Fibroblast of pulmonary artery (primary cell): ENCODE measurements around the gene LRP2.
"Not testable (repeated sequence)": the region's sequence is repeated elsewhere in the genome, so short reads cannot be mapped to it uniquely, and the experiment has no call there.

ENCODE experiments used
- DNase-seq: peaks from one replicate; pipeline ENCODE4 v3.0.0-alpha.2; 2010; ENCODE audit warnings: low read depth
- H3K4me3 ChIP-seq: replicated peaks from 2 replicates; pipeline ENCODE4 v1.5.1; 2011; ENCODE audit warnings: low read depth, mild to moderate bottlenecking, control low read depth, low read length, moderate library complexity
- TF ChIP-seq, protein P1 (sequence below): IDR thresholded peaks from 2 replicates; pipeline ENCODE4 v1.5.1; 2011; ENCODE audit warnings: mild to moderate bottlenecking, control low read depth, low read length, inconsistent platforms; ENCODE audit errors: missing control alignments

LRP2 gene

DNA sequence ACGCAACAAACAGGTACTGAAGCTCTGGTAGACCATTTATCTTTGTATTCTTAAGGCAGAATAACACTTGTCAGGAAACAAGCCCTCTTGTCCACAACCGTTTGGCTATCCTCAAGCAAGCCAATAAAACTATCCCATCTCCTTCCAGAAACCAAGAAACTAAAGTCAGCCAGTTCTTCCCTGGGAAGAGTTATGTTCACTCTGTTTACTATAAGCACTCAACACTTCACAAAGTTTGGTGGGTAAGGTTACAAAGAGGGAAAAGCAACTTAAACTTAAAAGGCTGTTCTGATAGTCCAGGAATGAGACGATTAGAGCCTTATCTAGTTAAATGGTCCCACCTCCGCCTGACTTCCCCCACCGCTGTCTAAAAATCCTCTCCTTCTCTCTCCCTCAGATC, 25.6 kb downstream of the LRP2 start:
- H3K4me3 ChIP-seq: no peak overlapping the region
- TF ChIP-seq, protein P1, sequence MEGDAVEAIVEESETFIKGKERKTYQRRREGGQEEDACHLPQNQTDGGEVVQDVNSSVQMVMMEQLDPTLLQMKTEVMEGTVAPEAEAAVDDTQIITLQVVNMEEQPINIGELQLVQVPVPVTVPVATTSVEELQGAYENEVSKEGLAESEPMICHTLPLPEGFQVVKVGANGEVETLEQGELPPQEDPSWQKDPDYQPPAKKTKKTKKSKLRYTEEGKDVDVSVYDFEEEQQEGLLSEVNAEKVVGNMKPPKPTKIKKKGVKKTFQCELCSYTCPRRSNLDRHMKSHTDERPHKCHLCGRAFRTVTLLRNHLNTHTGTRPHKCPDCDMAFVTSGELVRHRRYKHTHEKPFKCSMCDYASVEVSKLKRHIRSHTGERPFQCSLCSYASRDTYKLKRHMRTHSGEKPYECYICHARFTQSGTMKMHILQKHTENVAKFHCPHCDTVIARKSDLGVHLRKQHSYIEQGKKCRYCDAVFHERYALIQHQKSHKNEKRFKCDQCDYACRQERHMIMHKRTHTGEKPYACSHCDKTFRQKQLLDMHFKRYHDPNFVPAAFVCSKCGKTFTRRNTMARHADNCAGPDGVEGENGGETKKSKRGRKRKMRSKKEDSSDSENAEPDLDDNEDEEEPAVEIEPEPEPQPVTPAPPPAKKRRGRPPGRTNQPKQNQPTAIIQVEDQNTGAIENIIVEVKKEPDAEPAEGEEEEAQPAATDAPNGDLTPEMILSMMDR: no peak
- no peak for DNase-seq

- TF ChIP-seq, protein P1: no peak
- DNase-seq: no peak
- no peak overlapping the region for H3K4me3 ChIP-seq
Measured at GRCh38 chr2:169330555-169331198, 31.7 kb downstream of the LRP2 start.

GRCh38 chr2:169329688-169330554, 32.4 kb downstream of the LRP2 start:
- DNase-seq: no peak
- TF ChIP-seq, protein P1: no peak
- no peak overlapping the region for H3K4me3 ChIP-seq

- no peak overlapping the region for H3K4me3 ChIP-seq
- no peak for DNase-seq
- TF ChIP-seq, protein P1: no peak
Measured at GRCh38 chr2:169328785-169329184, 33.5 kb downstream of the LRP2 start.

GRCh38 chr2:169327837-169328236, 34.5 kb downstream of the LRP2 start:
- not testable (repeated sequence) for H3K4me3 ChIP-seq, DNase-seq

DNA sequence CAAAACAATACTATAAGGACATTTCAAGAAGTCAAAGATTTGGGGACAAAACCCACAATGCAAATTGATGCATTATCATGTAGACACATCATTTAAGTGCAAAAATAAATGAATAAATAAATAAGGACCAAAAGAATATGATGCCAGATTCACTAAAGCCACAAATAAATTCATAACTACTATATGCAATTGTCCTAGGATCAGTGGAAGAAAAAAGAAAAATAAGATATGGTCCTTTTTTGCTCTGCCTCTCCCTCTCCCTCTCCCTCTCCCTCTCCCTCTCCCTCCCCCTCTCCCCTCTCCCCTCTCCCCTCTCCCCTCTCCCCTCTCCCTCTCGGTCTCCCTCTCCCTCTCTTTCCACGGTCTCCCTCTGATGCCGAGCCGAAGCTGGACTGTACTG, 36.4 kb downstream of the LRP2 start:
- DNase-seq, H3K4me3 ChIP-seq: not testable (repeated sequence)

- DNase-seq: no peak
- TF ChIP-seq, protein P1: no peak
- no peak overlapping the region for H3K4me3 ChIP-seq
Measured at GRCh38 chr2:169324581-169325260, 37.6 kb downstream of the LRP2 start.
